Esophagus squamous epithelium (tissue), 5 donors: ENCODE measurements around the gene COCH. TPM values are rescaled to one million over a fixed set of nuclear protein-coding genes. Genes with fewer than 3 reads are reported as not detected.

Source experiments
- DNase-seq: peaks from one replicate; lab custom pipeline; 2025; lab: John Stamatoyannopoulos, UW
- H3K27ac ChIP-seq, 4 donors: fragments of 200-600 bp; sonication (generic); one replicate each; pipeline ENCODE4 v1.5.1; 2016 to 2019; ENCODE audit warnings: mild to moderate bottlenecking in 1 of 4
- H3K27me3 ChIP-seq, 4 donors: fragments of 200-600 bp; sonication (generic); 1 replicate in 3 of 4; 2 replicates in 1 of 4; pipeline versions ENCODE4 v1.5.1 to v1.6.0; 2017 to 2021; ENCODE audit warnings: antibody characterized with exemption in 1 of 4
- H3K36me3 ChIP-seq, 3 donors: fragments of 200-600 bp; sonication (generic); one replicate each; pipeline ENCODE4 v1.5.1; 2016 to 2019
- H3K4me1 ChIP-seq, 3 donors: fragments of 200-600 bp; sonication (generic); one replicate each; pipeline ENCODE4 v1.5.1; 2017 to 2019
- H3K4me3 ChIP-seq, 4 donors: fragments of 200-600 bp; sonication (generic); 1 replicate in 3 of 4; 2 replicates in 1 of 4; pipeline ENCODE4 v1.5.1; 2016 to 2019; ENCODE audit warnings: mild to moderate bottlenecking in 2 of 4, moderate library complexity in 1 of 4
- H3K9me3 ChIP-seq, 3 donors: fragments of 200-600 bp; sonication (generic); one replicate each; pipeline ENCODE4 v1.5.1; 2016 to 2019
- CTCF ChIP-seq, 6 experiments: fragments of 450-650 bp in 4 of 6; fragments of 200-600 bp in 2 of 6; sonication (generic) in 2 of 6; IDR thresholded peaks; one replicate each; pipeline ENCODE4 v1.5.1; 2016 to 2019; ENCODE audit warnings: antibody characterized with exemption in 6 of 6, mild to moderate bottlenecking in 4 of 6, moderate library complexity in 4 of 6
- POLR2A ChIP-seq, 4 donors: fragments of 450-650 bp; IDR thresholded peaks; one replicate each; pipeline ENCODE4 v1.6.1; 2017; ENCODE audit warnings: antibody characterized with exemption in 4 of 4, mild to moderate bottlenecking in 4 of 4, moderate library complexity in 3 of 4
- WGBS, 2 donors: methylation state at CpG; one replicate each; pipeline ENCODE4 v1.1.5; 2018; 5-methylcytosine and 5-hydroxymethylcytosine counted together
- intact Hi-C: fragments of 100-400 bp; cut with DNase I; formaldehyde crosslinking; loops from one replicate; pipeline ENCODE4 v1.15.0; 2022
- total RNA-seq, 4 donors: library from RNA; depleted of rRNA; stranded (reverse); fragments of >200 nt; gene quantifications; one replicate each; pipeline ENCODE4 v1.1.0, GENCODE V29; 2016
- donor health status: DM: yes; HTN: yes; CAD: no.

COCH gene
- total RNA-seq, 4 donors from 2014 or later: 0.26 to 0.76 TPM; not detected in 2

- Histone ChIP-seq H3K27ac (no peak overlapping the region), H3K36me3 (peaks cover 0 to 72% (median 0%) of the 10 kb centered on the region in 3 donors), H3K27me3 (no peaks in the 10 kb centered on the region), H3K4me1 (no peaks in the 10 kb centered on the region), H3K4me3 (no peak overlapping the region), H3K9me3 (no peaks in the 10 kb centered on the region)
- no peak for DNase-seq
- 85 to 92% methylated on average over 2 of the region's 2 CpGs for WGBS, 2 donors
- intact Hi-C loops: no loop called here
- TF ChIP-seq CTCF (IDR thresholded peaks at IDR 0.05) (no peak), POLR2A (IDR thresholded peaks at IDR 0.05) (no peak)
Measured at GRCh38 chr14:30938617-30939016, 64.3 kb downstream of the COCH start.

Other genes starting within 250 kb of the COCH start
- 1 to 10 TPM; 2.0 to 5.7 (median 4.2) TPM for gene AP4S1, start 151.1 kb downstream of the COCH start, total RNA-seq
- 10 to 100 TPM; 11.6 to 47.7 (median 38.9) TPM for gene STRN3, start 151.8 kb downstream of the COCH start, total RNA-seq